ENCODE results near the gene CNIH3. TPM values are rescaled to one million over a fixed set of nuclear protein-coding genes. Genes with fewer than 3 reads are reported as not detected.

The CNIH3 gene
- total and polyA plus RNA-seq, 4 experiments from 2014 or later: 0.40 to 2.5 (median 1.8) TPM

- Histone ChIP-seq H3K36me3 (ENCODE audit: insufficient read depth, low read length) (no peaks in the 10 kb centered on the region), H3K9me3 (ENCODE audit: control insufficient read depth in 1 of 2, low read length in 2 of 2) (no peaks in the 10 kb centered on the region), H3K27ac (ENCODE audit: low read depth, low read length) (no peak overlapping the region), H3K4me3 (ENCODE audit: low read length in 2 of 2) (no peak overlapping the region), H3K4me1 (ENCODE audit: insufficient read depth, low read length) (no peaks in the 10 kb centered on the region), H3K27me3 (ENCODE audit: insufficient read depth, low read length) (no peaks in the 10 kb centered on the region)
- DNase-seq: no peak
- Mint-ChIP-seq H3K36me3 (no peaks in the 10 kb centered on the region), H3K27me3 (peaks cover 3% of the 10 kb centered on the region in 2 donors), H3K27ac (no peak overlapping the region), H3K4me3 (no peak overlapping the region), H3K4me1 (no peaks in the 10 kb centered on the region), H3K9me3 (no peaks in the 10 kb centered on the region)
- POLR2A ChIA-PET (ENCODE audit: partially characterized antibody): no interaction called here
- intact Hi-C loops (cut with micrococcal nuclease): no loop called here
- CTCF ChIA-PET (ENCODE audit: partially characterized antibody): no interaction called here
Observed at GRCh38 chr1:224670506-224670905, 54.4 kb downstream of the CNIH3 start.

GRCh38 chr1:224671076-224671475 is 55.0 kb downstream of the CNIH3 start:
- H3K4me3 Mint-ChIP-seq: no peak overlapping the region
- H3K36me3 Mint-ChIP-seq: no peaks in the 10 kb centered on the region
- H3K27ac Mint-ChIP-seq: no peak overlapping the region
- H3K27me3 ChIP-seq (ENCODE audit: insufficient read depth, low read length): no peaks in the 10 kb centered on the region
- CTCF ChIA-PET (ENCODE audit: partially characterized antibody): no interaction called here
- H3K4me3 ChIP-seq (ENCODE audit: low read length in 2 of 2): no peak overlapping the region
- H3K9me3 ChIP-seq (ENCODE audit: control insufficient read depth in 1 of 2, low read length in 2 of 2): no peaks in the 10 kb centered on the region
- H3K27ac ChIP-seq (ENCODE audit: low read depth, low read length): no peak overlapping the region
- intact Hi-C loops (cut with micrococcal nuclease): no loop called here
- H3K4me1 Mint-ChIP-seq: no peaks in the 10 kb centered on the region
- H3K4me1 ChIP-seq (ENCODE audit: insufficient read depth, low read length): no peaks in the 10 kb centered on the region
- no peaks in the 10 kb centered on the region for H3K36me3 ChIP-seq (ENCODE audit: insufficient read depth, low read length)
- POLR2A ChIA-PET (ENCODE audit: partially characterized antibody): no interaction called here
- peaks cover 3% of the 10 kb centered on the region in 2 donors for H3K27me3 Mint-ChIP-seq
- no peak for DNase-seq
- no peaks in the 10 kb centered on the region for H3K9me3 Mint-ChIP-seq

DNA sequence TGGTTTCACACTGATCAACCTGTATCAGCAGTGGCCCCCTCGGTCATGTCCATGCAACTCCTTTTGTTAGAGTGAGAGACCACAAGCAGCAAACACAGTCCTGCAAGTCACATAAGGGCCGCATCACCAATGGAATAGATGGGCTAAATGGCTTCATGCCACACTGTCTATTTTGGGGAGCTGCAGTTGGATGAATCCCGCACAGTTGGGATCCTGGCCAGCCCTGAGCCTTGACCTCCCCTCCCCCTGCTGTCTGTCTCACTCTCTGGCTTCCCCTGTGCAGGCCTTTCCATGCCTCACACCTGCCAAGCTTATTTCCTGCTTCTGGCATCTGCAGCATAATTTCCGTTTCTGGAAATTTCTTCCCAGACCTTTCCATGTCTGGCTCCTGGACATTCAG is 57.0 kb downstream of the CNIH3 start:
- Histone ChIP-seq H3K9me3 (ENCODE audit: control insufficient read depth in 1 of 2, low read length in 2 of 2) (no peaks in the 10 kb centered on the region), H3K4me3 (ENCODE audit: low read length in 2 of 2) (no peak overlapping the region), H3K36me3 (ENCODE audit: insufficient read depth, low read length) (no peaks in the 10 kb centered on the region), H3K27ac (ENCODE audit: low read depth, low read length) (no peak overlapping the region), H3K27me3 (ENCODE audit: insufficient read depth, low read length) (no peaks in the 10 kb centered on the region), H3K4me1 (ENCODE audit: insufficient read depth, low read length) (no peaks in the 10 kb centered on the region)
- Mint-ChIP-seq H3K36me3 (no peaks in the 10 kb centered on the region), H3K9me3 (no peaks in the 10 kb centered on the region), H3K27me3 (peaks cover 3% of the 10 kb centered on the region in 2 donors), H3K27ac (no peak overlapping the region), H3K4me1 (no peaks in the 10 kb centered on the region), H3K4me3 (no peak overlapping the region)
- CTCF ChIA-PET (ENCODE audit: partially characterized antibody): no interaction called here
- POLR2A ChIA-PET (ENCODE audit: partially characterized antibody): no interaction called here
- DNase-seq: no peak
- intact Hi-C loops (cut with micrococcal nuclease): no loop called here

- Histone ChIP-seq H3K4me1 (ENCODE audit: insufficient read depth, low read length) (no peaks in the 10 kb centered on the region), H3K27me3 (ENCODE audit: insufficient read depth, low read length) (no peaks in the 10 kb centered on the region), H3K36me3 (ENCODE audit: insufficient read depth, low read length) (no peaks in the 10 kb centered on the region), H3K4me3 (ENCODE audit: low read length in 2 of 2) (no peak overlapping the region), H3K27ac (ENCODE audit: low read depth, low read length) (no peak overlapping the region), H3K9me3 (ENCODE audit: control insufficient read depth in 1 of 2, low read length in 2 of 2) (no peaks in the 10 kb centered on the region)
- no peaks in the 10 kb centered on the region for H3K36me3 Mint-ChIP-seq
- intact Hi-C loops (cut with micrococcal nuclease): no loop called here
- DNase-seq: no peak
- H3K4me1 Mint-ChIP-seq: no peaks in the 10 kb centered on the region
- no peaks in the 10 kb centered on the region for H3K9me3 Mint-ChIP-seq
- POLR2A ChIA-PET (ENCODE audit: partially characterized antibody): no interaction called here
- H3K27me3 Mint-ChIP-seq: peaks cover 0 to 3% of the 10 kb centered on the region in 2 donors
- no peak overlapping the region for H3K27ac Mint-ChIP-seq
- no peak overlapping the region for H3K4me3 Mint-ChIP-seq
- CTCF ChIA-PET (ENCODE audit: partially characterized antibody): no interaction called here
Observed at GRCh38 chr1:224675590-224675989, 59.5 kb downstream of the CNIH3 start.

- H3K27me3 Mint-ChIP-seq: peaks cover 0 to 3% of the 10 kb centered on the region in 2 donors
- no peaks in the 10 kb centered on the region for H3K9me3 Mint-ChIP-seq
- Histone ChIP-seq H3K27me3 (ENCODE audit: insufficient read depth, low read length) (no peaks in the 10 kb centered on the region), H3K4me3 (ENCODE audit: low read length in 2 of 2) (no peak overlapping the region), H3K4me1 (ENCODE audit: insufficient read depth, low read length) (no peaks in the 10 kb centered on the region), H3K36me3 (ENCODE audit: insufficient read depth, low read length) (no peaks in the 10 kb centered on the region), H3K9me3 (ENCODE audit: control insufficient read depth in 1 of 2, low read length in 2 of 2) (no peaks in the 10 kb centered on the region), H3K27ac (ENCODE audit: low read depth, low read length) (no peak overlapping the region)
- POLR2A ChIA-PET (ENCODE audit: partially characterized antibody): no interaction called here
- no peak overlapping the region for H3K4me3 Mint-ChIP-seq
- no peak for DNase-seq
- no peaks in the 10 kb centered on the region for H3K36me3 Mint-ChIP-seq
- no peak overlapping the region for H3K27ac Mint-ChIP-seq
- no peaks in the 10 kb centered on the region for H3K4me1 Mint-ChIP-seq
- intact Hi-C loops (cut with micrococcal nuclease): no loop called here
- CTCF ChIA-PET (ENCODE audit: partially characterized antibody): no interaction called here
Observed at GRCh38 chr1:224676551-224676950, 60.4 kb downstream of the CNIH3 start.

DNA sequence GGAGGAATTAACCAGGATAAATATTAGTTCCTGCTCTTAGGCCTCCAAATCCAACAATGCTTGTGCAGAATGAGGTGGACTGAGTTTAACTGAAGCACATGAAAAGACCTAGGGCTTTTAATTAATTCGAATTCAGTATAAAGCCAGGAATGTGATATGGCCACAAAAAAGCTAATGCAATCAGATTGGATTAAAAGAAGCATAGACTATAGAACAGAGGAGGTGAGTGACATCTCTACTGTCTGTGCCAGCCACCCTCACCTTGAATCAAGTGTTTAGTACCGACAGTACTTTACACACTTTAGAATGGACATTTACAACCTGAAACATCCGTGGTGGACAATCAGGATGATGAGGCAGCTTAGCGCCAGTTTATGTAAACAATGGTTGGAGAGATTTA is 62.1 kb downstream of the CNIH3 start:
- POLR2A ChIA-PET (ENCODE audit: partially characterized antibody): no interaction called here
- H3K27ac Mint-ChIP-seq: no peak overlapping the region

DNA sequence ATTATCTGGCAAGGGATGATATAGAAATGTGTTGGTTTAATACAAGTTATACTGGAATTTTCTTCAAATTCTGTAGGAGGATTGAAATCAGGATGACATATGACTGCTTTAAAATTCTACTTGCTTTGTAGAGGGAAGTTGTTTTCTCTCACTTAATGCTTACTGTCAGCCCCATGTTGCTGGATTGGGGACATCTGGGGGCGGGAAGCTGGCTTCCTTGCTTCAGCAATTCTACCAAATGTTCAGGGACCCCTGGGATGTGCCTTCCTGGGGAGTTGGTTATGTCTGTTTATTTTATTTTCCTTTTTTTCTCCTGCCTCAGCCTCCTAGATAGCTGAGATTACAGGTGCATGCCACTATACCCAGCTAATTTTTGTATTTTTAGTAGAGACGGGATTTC is 63.5 kb downstream of the CNIH3 start:
- Histone ChIP-seq H3K27ac (ENCODE audit: low read depth, low read length) (no peak overlapping the region), H3K4me1 (ENCODE audit: insufficient read depth, low read length) (no peaks in the 10 kb centered on the region), H3K27me3 (ENCODE audit: insufficient read depth, low read length) (no peaks in the 10 kb centered on the region), H3K9me3 (ENCODE audit: control insufficient read depth in 1 of 2, low read length in 2 of 2) (no peaks in the 10 kb centered on the region), H3K36me3 (ENCODE audit: insufficient read depth, low read length) (no peaks in the 10 kb centered on the region), H3K4me3 (ENCODE audit: low read length in 2 of 2) (no peak overlapping the region)
- ChIA-PET POLR2A (ENCODE audit: partially characterized antibody) (no interaction called here), CTCF (ENCODE audit: partially characterized antibody) (no interaction called here)
- H3K27ac Mint-ChIP-seq: no peak overlapping the region
- H3K36me3 Mint-ChIP-seq: no peaks in the 10 kb centered on the region
- no peak overlapping the region for H3K4me3 Mint-ChIP-seq
- H3K9me3 Mint-ChIP-seq: no peaks in the 10 kb centered on the region
- DNase-seq: no peak
- intact Hi-C loops (cut with micrococcal nuclease): no loop called here
- H3K4me1 Mint-ChIP-seq: no peaks in the 10 kb centered on the region
- peaks cover 0 to 2% of the 10 kb centered on the region in 2 donors for H3K27me3 Mint-ChIP-seq

More for the DNA sequence above, 62.1 kb downstream of the CNIH3 start:
- CTCF ChIA-PET (ENCODE audit: partially characterized antibody): interaction anchor here (0.9 to 1.3 kb wide), 2 partner anchors 31 to 33 kb away, joined by 3 to 5 read pairs; no protein-coding TSS in a partner anchor
- H3K36me3 Mint-ChIP-seq: no peaks in the 10 kb centered on the region
- peaks cover 0 to 3% of the 10 kb centered on the region in 2 donors for H3K27me3 Mint-ChIP-seq
- Histone ChIP-seq H3K4me3 (ENCODE audit: low read length in 2 of 2) (no peak overlapping the region), H3K9me3 (ENCODE audit: control insufficient read depth in 1 of 2, low read length in 2 of 2) (no peaks in the 10 kb centered on the region), H3K36me3 (ENCODE audit: insufficient read depth, low read length) (no peaks in the 10 kb centered on the region), H3K27me3 (ENCODE audit: insufficient read depth, low read length) (no peaks in the 10 kb centered on the region), H3K27ac (ENCODE audit: low read depth, low read length) (no peak overlapping the region), H3K4me1 (ENCODE audit: insufficient read depth, low read length) (no peaks in the 10 kb centered on the region)
- no peaks in the 10 kb centered on the region for H3K4me1 Mint-ChIP-seq
- no peak overlapping the region for H3K4me3 Mint-ChIP-seq
- intact Hi-C loops (cut with micrococcal nuclease): no loop called here
- no peak for DNase-seq
- no peaks in the 10 kb centered on the region for H3K9me3 Mint-ChIP-seq

DNA sequence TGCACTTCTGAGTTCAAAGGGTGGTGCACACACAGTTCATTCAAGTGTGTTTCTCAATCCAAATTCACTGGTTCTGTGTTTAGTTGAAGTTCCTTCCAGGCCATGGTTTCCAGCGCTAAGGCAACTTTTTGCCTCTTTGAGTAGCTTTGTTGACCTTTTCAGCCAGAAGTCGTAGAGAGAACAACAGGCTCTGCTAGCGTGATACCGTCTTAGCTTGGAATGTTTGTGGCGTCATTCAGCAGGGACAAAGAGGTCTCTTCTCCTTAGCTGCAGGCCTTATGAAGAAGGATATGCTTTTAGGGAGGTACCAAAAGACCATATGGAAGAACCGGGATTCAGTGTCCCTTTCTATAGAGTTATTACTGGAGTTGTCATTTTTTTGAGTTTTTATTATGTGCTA is 65.7 kb downstream of the CNIH3 start:
- ChIA-PET POLR2A (ENCODE audit: partially characterized antibody) (no interaction called here), CTCF (ENCODE audit: partially characterized antibody) (no interaction called here)
- Histone ChIP-seq H3K27ac (ENCODE audit: low read depth, low read length) (no peak overlapping the region), H3K27me3 (ENCODE audit: insufficient read depth, low read length) (no peaks in the 10 kb centered on the region), H3K4me1 (ENCODE audit: insufficient read depth, low read length) (no peaks in the 10 kb centered on the region), H3K4me3 (ENCODE audit: low read length in 2 of 2) (no peak overlapping the region), H3K36me3 (ENCODE audit: insufficient read depth, low read length) (no peaks in the 10 kb centered on the region), H3K9me3 (ENCODE audit: control insufficient read depth in 1 of 2, low read length in 2 of 2) (no peaks in the 10 kb centered on the region)
- H3K9me3 Mint-ChIP-seq: no peaks in the 10 kb centered on the region
- no peak overlapping the region for H3K4me3 Mint-ChIP-seq
- no peaks in the 10 kb centered on the region for H3K4me1 Mint-ChIP-seq
- H3K27ac Mint-ChIP-seq: no peak overlapping the region
- H3K27me3 Mint-ChIP-seq: peaks cover 0 to 2% of the 10 kb centered on the region in 2 donors
- no peak for DNase-seq
- H3K36me3 Mint-ChIP-seq: no peaks in the 10 kb centered on the region
- intact Hi-C loops (cut with micrococcal nuclease): no loop called here
